Endometrium (tissue), 2 donors: Measurements from ENCODE around the gene PLOD2.
"Not testable (repeated sequence)": the region's sequence is repeated elsewhere in the genome, so short reads cannot be mapped to it uniquely, and the experiment has no call there.

Experiments
- FAIRE-seq: peaks from 2 replicates; lab custom pipeline; 2012; peaks lifted over from hg19 to GRCh38; lab: Jason Lieb, UNC
- donor health status: control.
- donor health status: control.

PLOD2 gene

DNA sequence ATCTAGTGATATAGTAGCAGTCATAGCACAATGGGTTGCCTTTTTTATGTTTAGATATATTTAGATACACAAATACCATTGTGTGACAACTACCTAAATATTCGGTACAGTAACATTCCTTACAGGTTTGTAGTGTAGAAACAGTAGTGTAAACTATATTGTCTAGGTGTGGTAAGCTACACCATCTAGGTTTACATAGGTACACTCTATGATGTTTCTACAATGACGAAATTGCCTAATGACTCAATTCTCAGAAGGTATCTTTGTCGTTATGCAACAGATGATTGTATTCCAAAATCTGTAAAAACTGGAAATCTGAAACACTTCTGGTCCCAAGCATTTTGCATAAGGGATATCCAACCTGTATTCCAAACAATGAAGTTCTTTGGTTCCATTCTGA lies 24.3 kb downstream of the PLOD2 start:
- FAIRE-seq, result no peak

DNA sequence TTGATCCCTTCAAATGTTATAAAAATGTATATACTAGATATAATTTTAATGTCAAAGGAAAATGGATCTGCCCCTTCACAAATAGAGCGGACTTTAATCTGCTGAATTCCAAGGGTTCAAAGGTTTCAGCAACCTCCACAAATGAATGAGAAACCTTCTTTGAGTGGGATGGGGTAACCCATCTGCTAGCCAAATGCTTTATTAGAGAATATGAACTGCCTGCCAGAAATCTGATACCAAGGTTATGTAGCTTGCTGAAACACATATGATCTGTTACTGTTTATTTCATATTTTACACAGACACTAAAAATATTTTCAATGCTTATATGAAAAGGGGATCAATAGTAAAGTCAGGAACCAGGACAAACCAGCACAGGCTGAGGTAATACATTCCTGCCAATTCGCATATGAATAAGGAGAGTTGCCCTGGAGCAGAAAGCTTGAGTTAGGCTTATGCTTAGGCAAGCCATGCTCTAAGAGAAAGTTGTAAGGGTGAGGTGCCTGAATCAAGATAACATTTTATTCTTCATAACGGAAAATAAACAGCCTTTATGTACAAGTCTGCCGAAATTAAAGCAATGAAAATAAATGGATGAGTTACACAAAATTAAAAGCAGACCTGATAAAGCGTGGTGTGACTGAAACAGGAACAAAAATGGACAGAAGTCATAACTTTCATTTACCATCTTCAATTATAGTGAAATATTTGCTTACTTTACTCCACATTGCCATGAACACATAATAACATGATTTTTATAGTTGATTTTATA lies 26.5 kb downstream of the PLOD2 start:
- peak; percentile 50 for FAIRE-seq

DNA sequence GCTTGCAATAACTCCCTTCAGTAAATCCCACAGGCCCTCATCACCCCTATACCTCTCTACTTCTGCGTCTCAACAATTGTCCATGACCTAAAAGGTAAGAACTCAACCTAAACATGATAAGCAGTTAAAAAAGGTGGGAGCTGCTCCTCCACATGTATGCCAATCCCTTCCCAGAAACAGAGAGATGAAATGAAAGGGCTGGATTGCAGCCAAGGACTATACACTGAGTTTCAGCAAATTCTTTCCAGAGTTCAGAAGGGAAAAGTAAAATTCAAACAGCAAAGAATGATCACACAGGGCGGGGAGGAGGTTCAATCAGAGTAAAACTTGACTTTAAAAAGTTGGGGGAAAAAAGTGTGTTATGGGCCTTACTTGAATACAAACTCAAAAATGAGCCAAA lies 27.5 kb downstream of the PLOD2 start:
- no peak for FAIRE-seq

DNA sequence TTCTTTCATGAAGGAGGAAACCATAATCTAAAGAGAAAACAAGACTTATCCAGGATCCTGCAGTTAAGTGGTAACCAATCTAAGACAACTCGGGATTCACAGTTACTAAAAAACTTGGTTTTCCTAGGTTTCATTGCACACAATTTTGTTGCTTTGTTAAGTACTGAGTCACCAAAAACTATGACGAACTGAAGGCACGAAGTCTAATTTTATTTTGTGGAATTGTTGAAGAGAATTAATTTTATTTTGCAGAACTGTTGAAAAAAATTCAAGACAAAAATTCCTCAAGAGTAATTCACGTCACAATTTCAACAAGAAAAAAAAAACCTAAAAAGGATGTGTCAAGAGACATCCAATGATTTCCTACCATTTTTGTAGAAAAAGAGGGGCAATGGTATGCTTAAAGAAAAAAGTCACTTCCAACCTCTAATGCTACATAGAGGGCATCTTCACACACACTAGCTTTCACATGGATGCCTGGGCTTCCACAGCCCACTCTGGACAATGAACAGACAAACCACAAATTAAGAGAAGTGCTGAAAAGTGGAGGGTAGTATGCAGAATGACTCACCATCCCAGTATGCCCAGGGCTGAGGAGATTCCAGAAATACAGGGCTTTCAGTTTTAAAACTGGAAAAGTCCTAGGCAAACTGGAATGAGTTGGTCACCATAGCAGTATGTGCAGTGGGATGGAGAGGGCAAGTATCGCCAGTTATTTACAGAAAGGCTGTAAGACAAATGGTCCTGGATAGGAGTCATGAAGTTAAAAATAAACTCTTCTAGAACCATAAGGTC lies 29.2 kb downstream of the PLOD2 start:
- FAIRE-seq, result no peak

DNA sequence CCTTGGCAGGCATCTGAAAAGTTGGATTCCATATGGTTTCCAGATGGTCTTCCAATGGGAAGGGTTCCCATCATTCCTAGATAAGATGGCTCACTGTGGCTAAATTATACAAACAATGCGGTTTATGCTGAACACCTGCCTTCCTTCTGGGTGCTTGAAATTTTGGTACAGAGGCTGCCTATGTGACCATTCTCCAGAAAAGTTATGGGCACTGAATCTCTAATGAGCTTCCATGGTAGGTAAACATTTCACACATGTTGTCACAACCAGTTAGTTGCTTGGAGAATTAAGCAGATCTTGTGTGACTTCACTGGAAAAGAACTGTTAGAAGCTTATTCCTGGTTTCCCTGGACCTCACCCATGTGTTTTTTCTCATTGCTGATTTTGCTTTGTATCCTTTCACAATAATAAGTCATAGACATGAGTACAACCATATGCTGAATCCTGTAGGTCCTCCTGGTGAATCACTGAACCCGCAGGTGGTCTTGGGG lies 30.1 kb downstream of the PLOD2 start:
- FAIRE-seq, result no peak

DNA sequence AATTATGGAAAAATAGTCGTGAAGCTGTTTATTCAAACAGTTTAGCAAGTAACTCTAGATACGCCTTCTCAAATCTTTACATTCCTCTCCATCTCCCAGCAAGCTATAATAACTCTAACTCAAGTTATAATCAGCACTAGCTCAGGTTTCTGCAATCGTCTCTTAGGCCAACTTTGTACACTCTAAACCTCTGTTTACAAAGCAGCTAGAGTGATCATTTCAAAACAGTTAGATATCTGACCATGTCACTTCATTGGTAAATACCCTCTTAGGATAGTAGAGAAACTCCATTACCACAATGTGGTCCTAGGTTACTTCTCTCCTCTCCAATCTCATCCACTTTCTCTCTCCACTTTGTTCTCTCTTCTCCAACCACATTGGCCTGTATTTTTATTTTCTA lies 31.2 kb downstream of the PLOD2 start:
- FAIRE-seq, result no peak

DNA sequence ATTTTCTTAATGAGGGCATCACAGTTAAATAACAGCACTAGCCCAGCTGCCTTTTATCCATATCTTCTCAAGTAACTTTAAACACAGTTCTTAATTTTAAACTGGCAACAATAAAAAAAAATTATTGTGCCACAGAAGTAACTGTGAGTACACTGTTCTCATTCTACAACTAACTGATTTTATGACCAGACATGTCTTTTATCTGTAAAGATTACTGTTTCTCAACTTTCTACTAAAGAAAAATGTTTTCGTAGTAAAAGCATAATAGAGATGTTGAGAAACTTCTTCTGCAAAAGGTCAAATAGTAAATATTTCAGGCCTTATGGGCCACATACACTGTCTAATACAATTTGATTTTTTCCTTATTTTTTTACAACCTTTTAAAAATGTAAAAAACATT lies 32.0 kb downstream of the PLOD2 start:
- FAIRE-seq, result peak; percentile 65

DNA sequence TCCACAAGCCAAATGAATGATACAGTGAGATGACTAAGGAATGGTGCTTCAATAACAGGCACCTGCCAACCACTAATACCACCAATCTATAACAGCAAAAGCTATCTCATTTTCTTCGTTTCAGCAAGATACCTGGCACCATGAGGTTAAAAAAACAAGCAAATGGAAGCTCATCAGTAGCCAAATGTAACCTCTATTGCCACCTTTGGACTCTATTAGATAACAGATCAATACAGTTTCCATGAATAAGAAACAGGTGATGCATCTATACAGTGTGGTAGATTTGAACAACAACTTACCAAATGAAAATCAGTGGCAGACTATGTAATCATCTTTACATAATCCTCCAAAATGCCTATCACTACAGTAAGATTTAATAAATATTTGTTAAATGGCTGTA lies 32.8 kb downstream of the PLOD2 start:
- FAIRE-seq, result no peak

DNA sequence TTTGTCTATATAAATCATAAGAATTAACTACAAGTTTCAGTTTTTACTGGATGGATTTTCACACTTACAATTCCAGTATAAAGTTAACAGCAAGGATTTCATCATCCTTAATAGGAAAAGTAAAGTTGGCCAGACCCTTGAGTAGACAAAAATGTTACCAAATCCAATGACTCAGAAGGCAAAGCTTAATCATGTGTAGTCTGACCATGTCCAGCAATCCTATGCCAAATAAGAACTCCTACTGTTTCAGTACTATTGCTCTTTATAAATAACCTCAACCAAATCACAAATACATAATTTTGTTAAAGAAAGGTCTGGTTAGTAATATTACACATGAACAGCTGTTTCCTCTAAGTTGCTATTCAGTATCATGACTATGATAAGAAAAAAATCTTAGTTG lies 35.0 kb downstream of the PLOD2 start:
- FAIRE-seq, result no peak

DNA sequence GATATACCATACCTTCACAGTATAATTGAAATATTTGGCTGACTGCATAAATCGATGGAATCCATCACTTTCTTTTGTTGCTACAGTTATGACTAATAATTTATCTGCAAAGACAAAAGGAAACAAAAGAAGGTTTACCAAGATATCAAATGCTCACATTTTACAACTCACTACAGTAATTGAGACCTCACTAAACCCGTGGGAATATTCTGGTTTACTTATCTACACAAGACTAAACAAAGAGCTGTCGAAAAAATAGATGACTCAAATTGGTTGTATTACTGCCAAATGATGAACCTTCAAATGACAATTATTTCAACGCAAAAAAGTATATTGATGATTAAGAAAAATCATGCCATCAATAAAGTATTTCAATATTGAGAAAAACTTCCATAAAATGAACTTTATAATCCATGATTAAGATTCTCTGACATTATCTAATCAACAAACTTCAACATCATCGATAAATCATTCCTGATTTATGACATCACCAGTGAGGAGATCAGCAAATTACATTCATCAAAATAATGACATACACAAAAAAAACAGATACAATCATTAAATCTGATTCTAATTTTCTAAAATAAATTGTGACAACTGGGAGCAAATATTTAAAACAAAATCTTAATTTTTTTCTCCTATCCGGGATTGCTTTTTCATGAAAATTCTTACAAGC lies 36.7 kb downstream of the PLOD2 start:
- peak; percentile 65 for FAIRE-seq

DNA sequence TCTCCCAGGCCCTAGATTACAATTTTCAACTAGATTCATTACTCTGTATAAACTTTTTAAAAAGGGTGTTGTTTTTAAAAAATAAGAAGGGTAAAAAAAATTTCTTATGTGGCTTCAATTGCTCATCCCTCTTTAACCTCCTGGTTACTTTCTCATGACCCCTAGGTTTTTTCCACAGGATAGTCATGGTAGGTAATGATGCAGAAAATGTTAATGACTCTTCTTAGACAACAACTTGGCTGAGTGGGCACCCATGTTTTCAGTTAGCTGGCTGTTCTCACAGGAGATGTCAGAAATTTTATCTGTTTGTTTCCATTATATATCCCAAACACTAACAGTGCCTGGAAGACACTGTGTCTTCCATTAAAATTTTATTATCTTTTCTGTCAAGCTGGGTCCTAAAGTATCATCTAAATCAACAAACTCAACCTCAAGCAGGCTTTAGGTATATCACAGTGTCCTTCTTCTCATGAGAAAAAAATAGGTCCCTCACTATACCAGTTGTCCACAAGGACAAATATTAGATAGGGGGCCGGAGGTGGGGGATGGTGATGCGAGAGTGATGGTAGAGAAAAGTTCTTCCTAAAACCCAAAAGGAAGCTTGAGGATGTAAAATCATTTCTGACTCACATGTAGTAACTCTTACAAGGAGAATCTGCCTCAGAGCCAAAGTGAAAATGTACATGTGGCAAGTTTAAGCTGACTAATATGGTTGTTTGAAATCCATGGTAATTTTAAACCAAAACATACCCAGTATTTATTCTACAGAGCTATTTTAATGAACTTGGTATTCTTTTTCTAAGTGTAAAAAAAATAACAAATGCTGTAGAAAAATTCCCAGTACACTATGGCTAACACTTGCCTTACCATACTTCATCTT lies 43.3 kb downstream of the PLOD2 start:
- peak; percentile 63 for FAIRE-seq

DNA sequence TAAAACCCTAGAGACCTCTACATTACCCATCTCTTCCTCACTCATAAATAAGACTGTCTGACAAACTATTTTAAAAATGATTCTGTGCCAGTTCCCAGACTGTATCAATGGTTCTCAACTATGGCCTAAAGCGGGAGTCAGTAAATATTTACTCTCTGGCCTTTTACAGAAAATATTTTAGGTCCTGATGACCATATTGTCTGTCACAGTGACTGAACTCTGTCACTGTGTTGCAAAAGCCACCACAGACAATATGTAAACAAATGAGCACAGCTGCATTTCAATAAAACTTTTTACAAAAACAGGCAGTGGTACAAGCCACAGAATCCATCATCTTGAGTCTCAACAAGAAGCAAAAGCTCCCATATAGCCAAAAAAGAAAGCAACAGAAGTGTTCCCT lies 45.4 kb downstream of the PLOD2 start:
- FAIRE-seq, result no peak

DNA sequence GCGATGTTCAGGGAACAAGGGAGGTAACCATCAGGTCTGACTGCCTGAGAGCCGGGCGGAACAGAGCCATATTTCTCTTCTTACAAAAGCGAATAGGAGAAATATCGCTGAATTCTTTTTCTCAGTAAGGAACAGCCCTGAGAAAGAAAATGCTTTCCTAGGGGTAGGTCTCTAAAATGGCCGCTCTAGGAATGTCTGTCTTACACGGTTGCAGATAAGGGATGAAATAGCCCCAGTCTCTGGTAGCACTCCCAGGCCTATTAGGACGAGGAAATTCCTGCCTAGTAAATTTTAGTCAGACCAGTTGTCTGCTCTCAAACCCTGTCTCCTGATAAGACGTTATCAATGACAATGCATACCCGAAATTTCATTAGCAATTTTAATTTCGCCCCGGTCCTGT lies 47.2 kb downstream of the PLOD2 start:
- FAIRE-seq, result not testable (repeated sequence)

DNA sequence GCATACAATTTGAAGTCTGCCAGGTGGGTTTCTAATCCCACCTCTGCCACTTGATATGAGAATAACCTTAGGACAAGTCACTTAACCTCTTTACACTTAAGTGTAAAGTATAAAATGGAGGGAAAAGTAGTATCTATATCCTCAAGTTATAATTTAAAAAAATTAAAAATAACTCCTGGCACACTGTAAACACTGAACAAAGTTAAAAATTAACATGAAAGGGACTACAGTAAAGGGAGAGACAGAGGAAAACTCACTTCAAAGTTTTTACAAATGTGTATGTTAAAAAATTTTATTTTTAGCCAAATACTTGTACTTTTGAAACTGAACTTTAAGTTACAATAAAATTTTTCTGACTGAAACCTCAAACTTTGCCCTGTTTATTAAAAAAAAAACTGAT lies 49.6 kb downstream of the PLOD2 start:
- FAIRE-seq, result no peak

DNA sequence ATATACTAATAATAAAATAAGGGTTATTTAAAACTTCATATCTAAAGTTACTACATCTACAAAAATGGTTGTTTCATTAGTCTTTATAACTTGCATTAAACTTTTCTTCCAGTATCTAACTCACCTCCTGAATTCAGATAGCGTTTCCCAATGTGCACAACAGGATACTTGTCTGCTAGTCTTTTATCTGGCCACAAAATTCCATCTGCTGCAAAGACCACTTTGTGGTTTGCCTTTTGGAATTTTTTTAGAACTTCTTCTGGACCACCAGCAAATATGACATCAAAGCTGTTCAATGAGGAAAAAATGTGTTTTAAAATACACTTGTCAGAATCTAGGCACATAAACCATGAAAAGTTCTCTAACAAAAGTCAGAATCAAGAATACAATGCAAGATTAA lies 50.8 kb downstream of the PLOD2 start:
- no peak for FAIRE-seq

DNA sequence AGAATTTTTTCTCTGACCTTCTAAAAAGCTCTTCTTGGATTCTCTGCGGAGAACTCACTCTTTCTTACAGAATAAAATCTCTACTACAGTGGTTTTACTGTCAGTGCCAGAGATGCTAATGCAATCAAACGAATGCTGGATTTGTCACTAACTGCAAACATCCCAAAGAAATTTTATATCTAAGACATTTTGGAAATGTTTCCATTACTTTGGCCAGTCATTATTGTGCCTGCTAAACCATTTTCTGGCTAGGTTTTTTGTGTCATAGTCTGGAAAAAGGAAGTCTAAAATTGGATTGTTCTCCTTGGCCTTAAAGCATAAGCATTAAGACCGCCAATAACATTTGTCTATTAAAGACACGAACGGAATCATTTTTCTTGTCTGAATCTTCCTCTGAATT lies 54.0 kb downstream of the PLOD2 start:
- FAIRE-seq, result no peak

DNA sequence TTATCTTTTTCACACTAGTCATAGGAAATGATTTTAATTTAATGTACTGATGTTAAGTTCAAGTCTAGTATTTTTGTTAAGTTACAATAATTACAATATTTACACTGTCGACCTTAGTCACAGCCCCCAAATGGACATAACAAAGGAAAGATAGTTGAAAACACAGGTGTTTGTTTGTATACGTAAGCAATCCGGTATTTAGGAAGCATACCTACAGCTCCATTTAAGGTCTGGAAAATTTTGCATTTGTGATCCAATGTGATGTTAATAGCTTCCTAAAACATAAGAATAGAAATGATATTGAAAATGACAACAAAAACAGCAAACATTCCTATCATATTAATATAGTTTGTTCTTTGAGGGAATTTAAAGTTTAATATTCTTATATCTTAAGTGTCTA lies 56.9 kb downstream of the PLOD2 start:
- no peak for FAIRE-seq

DNA sequence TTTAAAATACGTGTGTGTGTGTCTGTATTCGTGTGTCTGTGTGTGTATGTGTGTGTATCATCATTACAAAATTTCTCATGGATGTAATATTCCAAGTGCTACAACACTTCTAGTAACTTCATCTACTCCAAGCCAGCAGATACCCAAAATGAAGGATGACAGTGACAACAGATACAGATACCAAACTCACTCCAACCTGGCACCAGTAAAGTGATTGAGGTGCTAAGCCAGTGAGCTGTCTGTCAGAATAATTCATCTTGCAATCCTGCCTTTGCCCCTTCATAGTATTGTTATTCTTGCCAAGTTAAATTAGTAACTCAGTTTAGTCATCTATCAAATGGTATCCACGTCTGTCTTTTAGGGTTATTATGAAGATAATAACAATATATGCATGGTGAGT lies 58.1 kb downstream of the PLOD2 start:
- no peak for FAIRE-seq

DNA sequence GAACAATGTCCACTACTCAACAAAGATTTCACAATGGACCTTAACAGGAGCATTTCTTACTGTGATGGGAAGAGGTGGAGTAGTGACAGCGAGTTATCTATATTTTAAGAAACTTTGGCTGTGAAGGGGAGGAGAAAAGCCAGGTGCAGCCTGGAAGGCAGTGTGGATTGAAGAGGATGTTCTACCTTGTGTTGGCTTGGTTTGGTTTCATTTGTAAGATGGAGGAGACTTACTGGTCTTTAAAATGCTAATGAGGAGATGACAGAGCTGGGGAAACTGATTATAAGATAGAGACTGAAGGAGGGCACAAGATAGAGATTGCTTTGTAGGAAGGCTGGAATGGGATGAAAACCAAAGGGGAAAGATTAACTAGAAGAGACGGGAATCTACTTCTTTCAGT lies 59.4 kb downstream of the PLOD2 start:
- FAIRE-seq, result no peak

DNA sequence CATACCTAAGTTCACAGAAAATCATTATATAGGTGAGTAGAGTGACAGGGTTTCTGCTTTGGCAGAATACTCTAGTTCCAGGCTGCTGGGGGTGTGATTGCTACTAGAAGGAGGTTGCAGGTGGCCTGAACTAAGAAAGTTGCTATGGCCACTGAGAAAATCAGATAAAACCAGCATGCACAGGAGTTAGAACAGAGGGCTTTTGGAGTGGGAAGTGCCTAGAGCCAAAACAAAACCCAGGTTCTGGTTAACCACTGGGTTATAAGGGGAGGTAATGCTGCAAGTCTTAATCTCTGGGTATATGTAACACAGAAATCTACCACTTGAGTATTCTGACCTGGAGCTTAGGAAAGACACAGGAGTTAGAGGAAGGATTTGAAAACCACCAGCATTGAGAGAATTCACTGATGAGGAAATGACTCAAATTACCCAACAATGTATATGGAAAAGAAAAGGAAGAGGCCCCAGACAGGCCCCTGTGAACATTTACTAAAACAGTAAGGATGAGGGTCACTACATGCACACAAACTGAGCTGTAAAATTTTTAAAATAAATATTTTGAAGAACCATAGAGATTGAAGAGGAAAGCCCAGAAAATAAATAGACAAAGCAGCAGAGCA lies 60.0 kb downstream of the PLOD2 start:
- FAIRE-seq, result no peak

DNA sequence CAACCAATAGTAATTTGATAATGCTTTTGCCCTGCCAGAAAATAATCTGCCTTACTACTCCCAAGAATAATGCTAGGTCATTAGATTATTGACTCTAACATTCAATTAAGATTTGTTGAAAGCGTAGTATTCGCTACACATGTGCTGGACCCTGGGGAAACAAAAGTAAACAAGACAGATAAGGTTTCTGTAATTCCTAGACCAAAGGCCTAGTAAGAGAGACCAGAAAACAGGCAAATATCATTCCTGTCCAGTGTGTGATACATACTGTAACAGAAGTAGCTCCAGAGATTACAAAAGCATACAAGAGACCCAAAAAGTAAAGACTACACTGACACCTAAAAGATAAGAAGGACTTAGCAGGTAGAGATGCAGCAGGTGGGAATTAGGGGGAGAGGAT lies 60.8 kb downstream of the PLOD2 start:
- FAIRE-seq, result no peak

DNA sequence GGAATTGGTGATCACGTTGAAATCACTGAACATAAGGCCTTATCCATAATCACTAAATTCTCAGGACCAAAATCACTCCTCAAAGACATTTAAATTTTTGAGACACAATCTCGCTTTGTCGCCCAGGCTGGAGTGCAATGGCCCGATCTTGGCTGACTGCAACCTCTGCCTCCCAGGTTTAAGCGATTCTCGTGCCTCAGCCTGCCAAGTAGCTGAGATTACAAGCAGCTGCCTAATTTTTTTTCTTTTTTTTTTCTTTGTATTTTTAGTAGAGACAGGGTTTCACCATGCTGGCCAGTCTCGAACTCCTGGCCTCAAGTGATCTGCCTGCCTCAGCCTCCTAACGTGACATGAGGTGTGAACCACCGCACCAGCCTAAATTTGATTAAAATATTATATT lies 61.7 kb downstream of the PLOD2 start:
- no peak for FAIRE-seq
